Activated CD8-positive, alpha-beta T cell treated with anti-CD3 and anti-CD28 coated beads for 36 hours (primary cell): Measurements from ENCODE around the gene GOSR1. TPM values are rescaled to one million over a fixed set of nuclear protein-coding genes. Genes with fewer than 3 reads are reported as not detected.
"Not testable (repeated sequence)": the region's sequence is repeated elsewhere in the genome, so short reads cannot be mapped to it uniquely, and the experiment has no call there.

Source experiments
- ATAC-seq: fragments of 200-7000 bp; cut with Tn5 transposase; one replicate; pipeline ENCODE4 v1.10.0; 2021; ENCODE audit warnings: mild to moderate bottlenecking, moderate library complexity
- CTCF ChIA-PET: fragments of 350-600 bp; sonication (Branson Sonifier 250); formaldehyde crosslinking; loops from one replicate; lab custom pipeline; 2021; ENCODE audit warnings: antibody characterized with exemption; lab: Charles Lee
- POLR2A ChIA-PET: fragments of 350-600 bp; sonication (Branson Sonifier 250); formaldehyde crosslinking; loops from one replicate; lab custom pipeline; 2021; ENCODE audit warnings: antibody characterized with exemption; lab: Charles Lee
- DNase-seq: peaks from one replicate; pipeline ENCODE4 v3.0.0-alpha.2; 2020
- H3K27ac Mint-ChIP-seq: one replicate; pipeline ENCODE4 v1.8.0; 2021; ENCODE audit warnings: mild to moderate bottlenecking, mixed read lengths
- H3K27me3 Mint-ChIP-seq: one replicate; pipeline ENCODE4 v1.8.0; 2021; ENCODE audit warnings: mixed read lengths
- H3K36me3 Mint-ChIP-seq: one replicate; pipeline ENCODE4 v1.8.0; 2021; ENCODE audit warnings: low read depth, mixed read lengths
- H3K4me1 Mint-ChIP-seq: one replicate; pipeline ENCODE4 v1.8.0; 2021; ENCODE audit warnings: low read depth, mixed read lengths
- H3K4me3 Mint-ChIP-seq: one replicate; pipeline ENCODE4 v1.8.0; 2021; ENCODE audit warnings: mild to moderate bottlenecking, moderate library complexity, mixed read lengths
- H3K9me3 Mint-ChIP-seq: one replicate; pipeline ENCODE4 v1.8.0; 2021; ENCODE audit warnings: mixed read lengths
- CTCF ChIP-seq: fragments of 200-600 bp; IDR thresholded peaks from one replicate; pipeline ENCODE4 v1.8.0; 2022; ENCODE audit warnings: antibody characterized with exemption, mild to moderate bottlenecking
- intact Hi-C: fragments of 100-400 bp; cut with micrococcal nuclease; formaldehyde crosslinking; loops from one replicate; pipeline ENCODE4 v1.10.0; 2022
- total RNA-seq, 2 experiments: library from RNA; stranded (reverse); gene quantifications; one replicate each; pipeline ENCODE4 v1.2.3, GENCODE V29; 2021

Gene GOSR1
- total RNA-seq, 2 experiments from 2014 or later = 37.1 to 38.8 TPM

- intact Hi-C loops = no loop called here
- peaks cover 28% of the 10 kb centered on the region for H3K36me3 Mint-ChIP-seq
- CTCF ChIA-PET = no interaction called here
Measured at GRCh38 chr17:30443721-30444120, 33.5 kb upstream of the GOSR1 start.

GRCh38 chr17:30446640-30447039 is 30.6 kb upstream of the GOSR1 start:
- intact Hi-C loops = not testable (repeated sequence)

More at GRCh38 chr17:30443721-30444120, 33.5 kb upstream of the GOSR1 start:
- POLR2A ChIA-PET = interaction anchor here (0.6 kb wide), 1 partner anchor 186 kb away, joined by 3 read pairs; no protein-coding TSS in a partner anchor
- Mint-ChIP-seq H3K9me3 (no peaks in the 10 kb centered on the region), H3K27me3 (no peaks in the 10 kb centered on the region), H3K4me1 (peaks cover 2% of the 10 kb centered on the region), H3K27ac (no peak overlapping the region), H3K4me3 (no peak overlapping the region)
- TF ChIP-seq CTCF = no peak
- DNase-seq (no peak), ATAC-seq (no peak)

GRCh38 chr17:30449480-30449879 is 27.7 kb upstream of the GOSR1 start:
- intact Hi-C loops = no loop called here
- Mint-ChIP-seq H3K36me3 (peaks cover 35% of the 10 kb centered on the region), H3K4me3 (no peak overlapping the region), H3K4me1 (peaks cover 2% of the 10 kb centered on the region), H3K9me3 (no peaks in the 10 kb centered on the region), H3K27ac (no peak overlapping the region), H3K27me3 (no peaks in the 10 kb centered on the region)
- ATAC-seq (no peak), DNase-seq (no peak)
- TF ChIP-seq CTCF = no peak
- ChIA-PET CTCF (no interaction called here), POLR2A (no interaction called here)

More at GRCh38 chr17:30446640-30447039, 30.6 kb upstream of the GOSR1 start:
- H3K27ac Mint-ChIP-seq, ATAC-seq, H3K4me3 Mint-ChIP-seq, POLR2A ChIA-PET, H3K4me1 Mint-ChIP-seq, H3K9me3 Mint-ChIP-seq, DNase-seq, CTCF ChIA-PET, H3K27me3 Mint-ChIP-seq: not testable (repeated sequence)
- H3K36me3 Mint-ChIP-seq = peaks cover 31% of the 10 kb centered on the region

- Mint-ChIP-seq H3K4me1 (peaks cover 4% of the 10 kb centered on the region), H3K36me3 (peaks cover 34% of the 10 kb centered on the region), H3K27ac (no peak overlapping the region), H3K9me3 (no peaks in the 10 kb centered on the region), H3K27me3 (no peaks in the 10 kb centered on the region), H3K4me3 (no peak overlapping the region)
- intact Hi-C loops = no loop called here
- ATAC-seq (no peak), DNase-seq (no peak)
- no peak for TF ChIP-seq CTCF
- ChIA-PET CTCF (no interaction called here), POLR2A (no interaction called here)
Measured at GRCh38 chr17:30450125-30451027, 26.8 kb upstream of the GOSR1 start.

GRCh38 chr17:30454635-30455034 is 22.6 kb upstream of the GOSR1 start:
- intact Hi-C loops = no loop called here
- Mint-ChIP-seq H3K27ac (no peak overlapping the region), H3K4me1 (peaks cover 2% of the 10 kb centered on the region), H3K4me3 (no peak overlapping the region), H3K36me3 (peaks cover 40% of the 10 kb centered on the region), H3K9me3 (no peaks in the 10 kb centered on the region), H3K27me3 (no peaks in the 10 kb centered on the region)
- ChIA-PET CTCF (no interaction called here), POLR2A (no interaction called here)
- ATAC-seq = no peak
- TF ChIP-seq CTCF = no peak
- no peak for DNase-seq
